ENCODE measurements around the gene B4GALT3. TPM values are rescaled to one million over a fixed set of nuclear protein-coding genes. Genes with fewer than 3 reads are reported as not detected.

Gene B4GALT3
- total RNA-seq, 1 donor from 2014 or later, result 9.5 TPM

DNA sequence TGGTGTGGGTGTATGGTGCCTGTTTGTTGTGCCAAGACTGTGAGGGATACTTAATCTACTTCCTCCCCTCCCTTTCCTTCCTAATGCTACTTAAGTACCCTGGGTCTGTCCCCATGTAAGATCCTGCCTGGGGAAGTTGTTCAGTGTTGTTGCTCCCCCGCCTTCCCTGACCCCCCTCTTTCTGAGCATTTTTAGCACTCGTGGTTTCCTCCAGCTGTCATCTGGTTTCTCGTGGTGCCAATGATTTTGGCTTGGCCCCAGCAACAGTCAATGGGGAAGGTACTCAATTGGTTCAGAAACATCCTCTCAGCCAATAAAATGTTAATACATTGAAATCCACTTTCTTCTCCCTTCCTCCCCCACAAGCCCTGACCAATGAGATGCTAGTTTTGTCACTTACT is 8.0 kb upstream of the B4GALT3 start:
- no peaks in the 10 kb centered on the region for H3K36me3 Mint-ChIP-seq
- no peak overlapping the region for H3K4me2 ChIP-seq
- DNase-seq (ENCODE audit: low spot score), result no peak
- no peaks in the 10 kb centered on the region for H3K9me3 Mint-ChIP-seq
- no peaks in the 10 kb centered on the region for H3K27me3 ChIP-seq
- no peaks in the 10 kb centered on the region for H3F3A ChIP-seq (ENCODE audit: low read depth)
- no peak overlapping the region for H2AFZ ChIP-seq (replicated peaks)
- H3K4me1 Mint-ChIP-seq, result no peaks in the 10 kb centered on the region
- H3K9me3 ChIP-seq (ENCODE audit: low read depth), result no peaks in the 10 kb centered on the region
- H3K4me3 Mint-ChIP-seq, result no peak overlapping the region
- no peaks in the 10 kb centered on the region for H3K4me1 ChIP-seq
- TF ChIP-seq, protein P1, sequence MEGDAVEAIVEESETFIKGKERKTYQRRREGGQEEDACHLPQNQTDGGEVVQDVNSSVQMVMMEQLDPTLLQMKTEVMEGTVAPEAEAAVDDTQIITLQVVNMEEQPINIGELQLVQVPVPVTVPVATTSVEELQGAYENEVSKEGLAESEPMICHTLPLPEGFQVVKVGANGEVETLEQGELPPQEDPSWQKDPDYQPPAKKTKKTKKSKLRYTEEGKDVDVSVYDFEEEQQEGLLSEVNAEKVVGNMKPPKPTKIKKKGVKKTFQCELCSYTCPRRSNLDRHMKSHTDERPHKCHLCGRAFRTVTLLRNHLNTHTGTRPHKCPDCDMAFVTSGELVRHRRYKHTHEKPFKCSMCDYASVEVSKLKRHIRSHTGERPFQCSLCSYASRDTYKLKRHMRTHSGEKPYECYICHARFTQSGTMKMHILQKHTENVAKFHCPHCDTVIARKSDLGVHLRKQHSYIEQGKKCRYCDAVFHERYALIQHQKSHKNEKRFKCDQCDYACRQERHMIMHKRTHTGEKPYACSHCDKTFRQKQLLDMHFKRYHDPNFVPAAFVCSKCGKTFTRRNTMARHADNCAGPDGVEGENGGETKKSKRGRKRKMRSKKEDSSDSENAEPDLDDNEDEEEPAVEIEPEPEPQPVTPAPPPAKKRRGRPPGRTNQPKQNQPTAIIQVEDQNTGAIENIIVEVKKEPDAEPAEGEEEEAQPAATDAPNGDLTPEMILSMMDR (IDR thresholded peaks at IDR 0.05), result no peak
- TF ChIP-seq EZH2 (IDR thresholded peaks at IDR 0.05), result no peak
- no peaks in the 10 kb centered on the region for H3K36me3 ChIP-seq
- H3K79me2 ChIP-seq (ENCODE audit: low read depth), result no peaks in the 10 kb centered on the region
- H3K27ac Mint-ChIP-seq, result no peak overlapping the region
- peaks cover 16% of the 10 kb centered on the region for H3K27me3 Mint-ChIP-seq (ENCODE audit: insufficient read depth, low read depth)
- H3K27ac ChIP-seq, result no peak overlapping the region
- H4K20me1 ChIP-seq (ENCODE audit: low read depth), result no peaks in the 10 kb centered on the region
- no peak overlapping the region for H3K4me3 ChIP-seq
- no peak overlapping the region for H3K9ac ChIP-seq

DNA sequence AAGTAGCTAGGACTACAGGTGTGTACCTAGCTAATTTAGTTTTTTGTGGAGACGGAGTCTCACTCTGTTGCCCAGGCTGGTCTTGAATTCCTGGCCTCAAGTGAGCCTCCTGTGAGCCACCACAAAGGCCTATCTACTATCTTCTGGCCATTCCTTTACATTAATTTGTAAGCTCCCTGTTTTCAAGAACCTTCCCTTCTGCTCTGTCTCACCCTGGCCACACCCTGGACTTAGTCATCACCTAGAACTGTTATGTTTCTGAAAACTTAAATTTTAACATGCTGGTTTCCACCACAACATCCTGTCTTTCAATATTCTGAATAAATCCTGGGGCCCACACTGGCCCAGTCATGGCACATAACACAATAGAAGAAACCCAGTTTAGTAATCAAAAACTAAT is 4.9 kb upstream of the B4GALT3 start:
- Mint-ChIP-seq H3K4me1 (peaks cover 9% of the 10 kb centered on the region), H3K36me3 (no peaks in the 10 kb centered on the region), H3K27me3 (ENCODE audit: insufficient read depth, low read depth) (peaks cover 8% of the 10 kb centered on the region), H3K4me3 (no peak overlapping the region), H3K27ac (no peak overlapping the region), H3K9me3 (no peaks in the 10 kb centered on the region)
- Histone ChIP-seq H3K4me2 (no peak overlapping the region), H3K27ac (no peak overlapping the region), H3K9ac (no peak overlapping the region), H4K20me1 (ENCODE audit: low read depth) (no peaks in the 10 kb centered on the region), H3K9me3 (ENCODE audit: low read depth) (no peaks in the 10 kb centered on the region), H3K4me3 (no peak overlapping the region), H2AFZ (replicated peaks) (no peak overlapping the region), H3K27me3 (peaks cover 10% of the 10 kb centered on the region), H3K4me1 (no peaks in the 10 kb centered on the region), H3F3A (ENCODE audit: low read depth) (peaks cover 10% of the 10 kb centered on the region), H3K79me2 (ENCODE audit: low read depth) (no peaks in the 10 kb centered on the region), H3K36me3 (no peaks in the 10 kb centered on the region)
- no peak for DNase-seq (ENCODE audit: low spot score)
- no peak for TF ChIP-seq EZH2 (IDR thresholded peaks at IDR 0.05)
- TF ChIP-seq EZH2phosphoT487 (IDR thresholded peaks at IDR 0.05), result no peak
- TF ChIP-seq, protein P1 (IDR thresholded peaks at IDR 0.05), result no peak

DNA sequence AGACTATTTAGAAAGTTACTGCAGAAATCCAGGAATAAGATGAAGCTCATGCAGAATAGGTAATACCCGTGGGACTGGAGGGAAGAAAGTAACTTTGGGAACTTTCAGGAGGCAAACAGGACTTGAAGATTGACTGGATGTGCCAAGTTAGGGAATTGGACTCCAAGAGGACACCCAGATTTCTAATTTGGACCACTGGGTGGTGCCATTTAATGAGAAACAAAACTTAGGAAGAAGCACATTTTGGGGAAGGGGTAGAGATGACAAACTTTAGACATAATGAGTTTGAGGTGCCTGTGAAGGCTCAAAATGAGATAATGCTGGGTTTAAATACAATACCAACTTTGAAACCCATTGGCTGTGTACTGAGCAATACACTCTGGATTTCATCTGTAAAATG is 3.3 kb upstream of the B4GALT3 start:
- Histone ChIP-seq H4K20me1 (ENCODE audit: low read depth) (no peaks in the 10 kb centered on the region), H3K4me1 (no peaks in the 10 kb centered on the region), H2AFZ (replicated peaks) (no peak overlapping the region), H3K9ac (no peak overlapping the region), H3K4me2 (no peak overlapping the region), H3K9me3 (ENCODE audit: low read depth) (no peaks in the 10 kb centered on the region), H3K36me3 (no peaks in the 10 kb centered on the region), H3K27me3 (peaks cover 10% of the 10 kb centered on the region), H3K79me2 (ENCODE audit: low read depth) (no peaks in the 10 kb centered on the region), H3K27ac (no peak overlapping the region), H3F3A (ENCODE audit: low read depth) (peaks cover 10% of the 10 kb centered on the region), H3K4me3 (no peak overlapping the region)
- Mint-ChIP-seq H3K9me3 (no peaks in the 10 kb centered on the region), H3K36me3 (peaks cover 6% of the 10 kb centered on the region), H3K4me3 (no peak overlapping the region), H3K27me3 (ENCODE audit: insufficient read depth, low read depth) (peaks cover 8% of the 10 kb centered on the region), H3K27ac (no peak overlapping the region), H3K4me1 (peaks cover 22% of the 10 kb centered on the region)
- TF ChIP-seq, protein P1 (IDR thresholded peaks at IDR 0.05), result peak; percentile 48
- TF ChIP-seq EZH2 (IDR thresholded peaks at IDR 0.05), result no peak
- peak; percentile 27 for DNase-seq (ENCODE audit: low spot score)

DNA sequence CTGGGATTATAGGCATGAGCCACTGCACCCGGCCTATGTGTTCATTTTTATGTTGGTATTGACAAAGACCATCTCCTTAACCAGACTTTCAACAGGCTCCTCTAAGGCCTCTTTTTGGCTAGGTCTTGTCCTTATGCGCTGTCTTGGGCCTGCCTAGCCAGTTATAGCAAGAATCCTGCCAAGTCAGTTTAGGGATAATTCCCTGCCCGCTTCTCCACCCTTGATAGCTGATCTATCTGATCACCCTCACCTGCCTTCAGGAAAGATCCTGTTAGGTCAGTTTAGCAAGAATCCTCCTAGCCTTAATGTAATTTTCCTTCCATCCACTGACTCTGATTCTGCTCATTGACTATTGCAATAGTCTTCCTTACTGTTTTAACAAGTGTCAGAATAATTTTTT is 2.4 kb upstream of the B4GALT3 start:
- Histone ChIP-seq H2AFZ (replicated peaks) (no peak overlapping the region), H3K79me2 (ENCODE audit: low read depth) (no peaks in the 10 kb centered on the region), H3K27me3 (peaks cover 10% of the 10 kb centered on the region), H3K36me3 (no peaks in the 10 kb centered on the region), H3K4me1 (no peaks in the 10 kb centered on the region), H3K4me3 (no peak overlapping the region), H3F3A (ENCODE audit: low read depth) (peaks cover 10% of the 10 kb centered on the region), H3K9me3 (ENCODE audit: low read depth) (no peaks in the 10 kb centered on the region), H3K9ac (no peak overlapping the region), H3K27ac (no peak overlapping the region), H3K4me2 (no peak overlapping the region), H4K20me1 (ENCODE audit: low read depth) (no peaks in the 10 kb centered on the region)
- H3K36me3 Mint-ChIP-seq, result peaks cover 10% of the 10 kb centered on the region
- H3K27me3 Mint-ChIP-seq (ENCODE audit: insufficient read depth, low read depth), result peaks cover 8% of the 10 kb centered on the region
- no peak overlapping the region for H3K4me3 Mint-ChIP-seq
- no peaks in the 10 kb centered on the region for H3K9me3 Mint-ChIP-seq
- TF ChIP-seq, protein P1 (IDR thresholded peaks at IDR 0.05), result no peak
- no peak for TF ChIP-seq EZH2 (IDR thresholded peaks at IDR 0.05)
- TF ChIP-seq EZH2phosphoT487 (IDR thresholded peaks at IDR 0.05), result no peak
- no peak for DNase-seq (ENCODE audit: low spot score)
- peaks cover 24% of the 10 kb centered on the region for H3K4me1 Mint-ChIP-seq
- no peak overlapping the region for H3K27ac Mint-ChIP-seq

Measured in neural progenitor cell (in vitro differentiated cells).